Smooth muscle cell (in vitro differentiated cells): ENCODE data around the gene GNPNAT1. TPM values are rescaled to one million over a fixed set of nuclear protein-coding genes. Genes with fewer than 3 reads are reported as not detected.
"Not testable (repeated sequence)": the region's sequence is repeated elsewhere in the genome, so short reads cannot be mapped to it uniquely, and the experiment has no call there.

Source experiments
- DNase-seq: peaks from one replicate; lab custom pipeline; 2025; ENCODE audit not compliant: unreplicated experiment; lab: John Stamatoyannopoulos, UW
- H2AFZ ChIP-seq: fragments of 200-600 bp; sonication (generic); 2 replicates; pipeline ENCODE4 v1.6.0; 2016; ENCODE audit warnings: antibody characterized with exemption, low read depth, mild to moderate bottlenecking
- H3F3A ChIP-seq: fragments of 200-600 bp; sonication (generic); 2 replicates; pipeline ENCODE4 v1.6.0; 2017; ENCODE audit warnings: antibody characterized with exemption, low read depth
- H3K27ac ChIP-seq: fragments of 200-600 bp; sonication (generic); 2 replicates; pipeline ENCODE4 v1.5.1; 2016; ENCODE audit warnings: low read depth, mild to moderate bottlenecking
- H3K27me3 ChIP-seq: fragments of 200-600 bp; sonication (generic); 2 replicates; pipeline ENCODE4 v1.6.1; 2016; ENCODE audit warnings: low read depth, mild to moderate bottlenecking
- H3K36me3 ChIP-seq: fragments of 200-600 bp; sonication (generic); 2 replicates; pipeline ENCODE4 v1.5.1; 2016; ENCODE audit warnings: low read depth
- H3K4me1 ChIP-seq: fragments of 200-600 bp; sonication (generic); 2 replicates; pipeline ENCODE4 v1.5.1; 2016; ENCODE audit warnings: low read depth
- H3K4me2 ChIP-seq: fragments of 200-600 bp; sonication (generic); 2 replicates; pipeline ENCODE4 v1.6.0; 2016; ENCODE audit warnings: mild to moderate bottlenecking
- H3K4me3 ChIP-seq: fragments of 200-600 bp; sonication (generic); 2 replicates; pipeline ENCODE4 v1.5.1; 2016; ENCODE audit warnings: mild to moderate bottlenecking
- H3K79me2 ChIP-seq: fragments of 200-600 bp; sonication (generic); 2 replicates; pipeline ENCODE4 v1.6.0; 2016; ENCODE audit warnings: low read depth, mild to moderate bottlenecking
- H3K9ac ChIP-seq: fragments of 200-600 bp; sonication (generic); 2 replicates; pipeline ENCODE4 v1.6.0; 2016; ENCODE audit warnings: low read depth
- H3K9me3 ChIP-seq: fragments of 200-600 bp; sonication (generic); replicated peaks from 2 replicates; pipeline ENCODE4 v1.5.1; 2016; ENCODE audit warnings: low read depth
- H4K20me1 ChIP-seq: fragments of 200-600 bp; sonication (generic); 2 replicates; pipeline ENCODE4 v1.6.0; 2016; ENCODE audit warnings: low read depth
- CTCF ChIP-seq: fragments of 200-600 bp; sonication (generic); IDR thresholded peaks from 2 replicates; pipeline ENCODE4 v1.5.1; 2017; ENCODE audit warnings: borderline replicate concordance, mild to moderate bottlenecking, antibody characterized with exemption; ENCODE audit not compliant: insufficient read depth, poor library complexity, severe bottlenecking
- WGBS: methylation state at CpG from one replicate; pipeline ENCODE4 v1.1.7; 2016; ENCODE audit warnings: low lambda C conversion rate; 5-methylcytosine and 5-hydroxymethylcytosine counted together
- polyA plus RNA-seq: library from polyadenylated mRNA; unstranded; fragments of >200 nt; fragmentation: Nextera tagmentation; extraction: Ambion mirVana; gene quantifications from 2 replicates; pipeline ENCODE4 v1.2.1, GENCODE V29; 2016
- total RNA-seq: library from RNA; depleted of rRNA; stranded (reverse); fragments of >200 nt; gene quantifications from 2 replicates; pipeline ENCODE4 v1.2.3, GENCODE V29; 2014

GNPNAT1 gene
- total and polyA plus RNA-seq, 2 experiments from 2014 or later = 18.3 to 22.9 TPM

- H3K27ac ChIP-seq = no peak overlapping the region
- H4K20me1 ChIP-seq = no peaks in the 10 kb centered on the region
- H3K4me2 ChIP-seq = no peak overlapping the region
- H3K79me2 ChIP-seq = no peaks in the 10 kb centered on the region
- H3K4me3 ChIP-seq = no peak overlapping the region
- no peak for TF ChIP-seq CTCF
- no peaks in the 10 kb centered on the region for H3K9me3 ChIP-seq
- no peaks in the 10 kb centered on the region for H3K27me3 ChIP-seq
- WGBS = 97% methylated on average over 3 of the region's 3 CpGs
- no peaks in the 10 kb centered on the region for H3K4me1 ChIP-seq
- DNase-seq = no peak
- no peak overlapping the region for H2AFZ ChIP-seq
- no peak overlapping the region for H3K9ac ChIP-seq
- no peaks in the 10 kb centered on the region for H3F3A ChIP-seq
- H3K36me3 ChIP-seq = peaks cover 19% of the 10 kb centered on the region
Measured at GRCh38 chr14:52767058-52767833, 24.2 kb downstream of the GNPNAT1 start.

- H3K36me3 ChIP-seq, H3K27ac ChIP-seq, H4K20me1 ChIP-seq, H3K79me2 ChIP-seq, H3K9ac ChIP-seq, DNase-seq, H3K4me3 ChIP-seq, H3F3A ChIP-seq, H3K4me2 ChIP-seq, H2AFZ ChIP-seq, H3K9me3 ChIP-seq, H3K27me3 ChIP-seq, H3K4me1 ChIP-seq: not testable (repeated sequence)
- 100% methylated on average over 4 of the region's 4 CpGs for WGBS
Measured at GRCh38 chr14:52762923-52763322, 28.5 kb downstream of the GNPNAT1 start.

GRCh38 chr14:52759145-52759544, 32.3 kb downstream of the GNPNAT1 start:
- Histone ChIP-seq H3K79me2 (no peaks in the 10 kb centered on the region), H3K27me3 (no peaks in the 10 kb centered on the region), H2AFZ (no peak overlapping the region), H3F3A (no peaks in the 10 kb centered on the region), H3K9ac (no peak overlapping the region), H3K9me3 (no peaks in the 10 kb centered on the region), H4K20me1 (no peaks in the 10 kb centered on the region), H3K4me3 (no peak overlapping the region), H3K4me2 (no peak overlapping the region), H3K4me1 (no peaks in the 10 kb centered on the region), H3K36me3 (peaks cover 21% of the 10 kb centered on the region), H3K27ac (no peak overlapping the region)
- DNase-seq = no peak
- no peak for TF ChIP-seq CTCF
- WGBS = 97% methylated on average over 1 of the region's 1 CpG

- no peaks in the 10 kb centered on the region for H3F3A ChIP-seq
- WGBS = 92% methylated on average over 5 of the region's 5 CpGs
- H3K4me1 ChIP-seq = no peaks in the 10 kb centered on the region
- H3K36me3 ChIP-seq = peaks cover 21% of the 10 kb centered on the region
- H3K9me3 ChIP-seq = no peaks in the 10 kb centered on the region
- no peak overlapping the region for H3K4me2 ChIP-seq
- DNase-seq = no peak
- no peak for TF ChIP-seq CTCF
- H3K9ac ChIP-seq = no peak overlapping the region
- H3K4me3 ChIP-seq = no peak overlapping the region
- no peaks in the 10 kb centered on the region for H3K27me3 ChIP-seq
- no peaks in the 10 kb centered on the region for H4K20me1 ChIP-seq
- no peak overlapping the region for H3K27ac ChIP-seq
- H3K79me2 ChIP-seq = no peaks in the 10 kb centered on the region
- H2AFZ ChIP-seq = no peak overlapping the region
Measured at GRCh38 chr14:52755607-52756316, 35.6 kb downstream of the GNPNAT1 start.
